Hindlimb muscle (tissue), 1 donor: Measurements from ENCODE around the gene QARS1. TPM values are rescaled to one million over a fixed set of nuclear protein-coding genes. Genes with fewer than 3 reads are reported as not detected.

Experiments
- DNase-seq: peaks from one replicate; pipeline ENCODE4 v3.0.0-alpha.2; 2013
- polyA plus RNA-seq: library from polyadenylated mRNA; unstranded; fragments of 120-200 nt; gene quantifications from one replicate; pipeline ENCODE4 v1.2.1, GENCODE V29; 2013; ENCODE audit not compliant: insufficient read length

The QARS1 gene
- polyA plus RNA-seq, 1 donor = 272 TPM

- DNase-seq = no peak
Observed at GRCh38 chr3:49053543-49053942, 51.0 kb downstream of the QARS1 start.

Other genes with a start within 250 kb of the QARS1 start
- 16.3 TPM for gene SLC25A20, start 205.9 kb downstream of the QARS1 start, polyA plus RNA-seq
- gene ARIH2, start 185.9 kb downstream of the QARS1 start, polyA plus RNA-seq = 62.1 TPM
- gene P4HTM, start 114.5 kb downstream of the QARS1 start, polyA plus RNA-seq = 15.6 TPM
- 121 TPM for gene WDR6, start 97.4 kb downstream of the QARS1 start, polyA plus RNA-seq
- gene DALRD3, start 86.2 kb downstream of the QARS1 start, polyA plus RNA-seq = 32.8 TPM
- 55.2 TPM for gene NDUFAF3, start 82.6 kb downstream of the QARS1 start, polyA plus RNA-seq
- 230 TPM for gene IMPDH2, start 75.4 kb downstream of the QARS1 start, polyA plus RNA-seq
- 60.1 TPM for gene QRICH1, start 10.7 kb downstream of the QARS1 start, polyA plus RNA-seq
- gene USP19, start 16.1 kb upstream of the QARS1 start, polyA plus RNA-seq = 38.5 TPM
- 325 TPM for gene LAMB2, start 28.3 kb upstream of the QARS1 start, polyA plus RNA-seq
- gene CCDC71, start 61.6 kb upstream of the QARS1 start, polyA plus RNA-seq = 16.0 TPM
- gene KLHDC8B, start 66.8 kb upstream of the QARS1 start, polyA plus RNA-seq = 84.0 TPM
- 10.3 TPM for gene C3orf62, start 172.5 kb upstream of the QARS1 start, polyA plus RNA-seq
- 56.1 TPM for gene USP4, start 235.3 kb upstream of the QARS1 start, polyA plus RNA-seq